Left lung (tissue), 10 donors: ENCODE data around the gene DSCAM. TPM values are rescaled to one million over a fixed set of nuclear protein-coding genes. Genes with fewer than 3 reads are reported as not detected.
A peak's percentile ranks its signal among the peaks of the same experiment; 100 is the strongest.

Experiments
- ATAC-seq: fragments of 200-7000 bp; cut with Tn5 transposase; one replicate; pipeline ENCODE4 v1.9.1; 2020; ENCODE audit warnings: moderate library complexity
- DNase-seq, 4 donors: peaks; one replicate each; pipeline ENCODE4 v3.0.0-alpha.2; 2013 to 2020
- H3K27ac ChIP-seq, 2 donors: fragments of 200-600 bp; sonication (generic) in 1 of 2; one replicate each; pipeline versions ENCODE4 v1.5.0 to v1.8.0; 2020 to 2021
- H3K27me3 ChIP-seq, 2 donors: fragments of 200-600 bp; sonication (generic) in 1 of 2; one replicate each; pipeline versions ENCODE4 v1.5.0 to v1.8.0; 2020 to 2021
- H3K36me3 ChIP-seq, 2 donors: fragments of 200-600 bp; sonication (generic) in 1 of 2; one replicate each; pipeline versions ENCODE4 v1.5.0 to v1.8.0; 2020 to 2021
- H3K4me1 ChIP-seq, 2 donors: fragments of 200-600 bp; one replicate each; pipeline ENCODE4 v1.8.0; 2021
- H3K4me3 ChIP-seq, 2 donors: fragments of 200-600 bp; sonication (generic) in 1 of 2; one replicate each; pipeline versions ENCODE4 v1.5.0 to v1.8.0; 2020 to 2021; ENCODE audit warnings: mild to moderate bottlenecking in 1 of 2
- H3K9me3 ChIP-seq, 2 donors: fragments of 200-600 bp; sonication (generic) in 1 of 2; one replicate each; pipeline versions ENCODE4 v1.5.0 to v1.8.0; 2020 to 2021
- CTCF ChIP-seq, 2 donors: fragments of 200-600 bp; sonication (generic) in 1 of 2; IDR thresholded peaks; one replicate each; pipeline versions ENCODE4 v1.5.0 to v1.8.0; 2021; ENCODE audit warnings: antibody characterized with exemption in 2 of 2
- intact Hi-C, 2 donors: fragments of 100-400 bp; cut with DNase I; formaldehyde crosslinking; loops; one replicate each; pipeline versions ENCODE4 v1.11.2 to v1.14.2; 2022
- polyA plus RNA-seq, 6 donors: library from polyadenylated mRNA; unstranded; fragments of 120-200 nt; gene quantifications; one replicate each; pipeline ENCODE4 v1.2.1, GENCODE V29; 2013; ENCODE audit not compliant: insufficient read length in 6 of 6
- total RNA-seq, 2 donors: library from RNA; stranded (reverse); fragmentation: NEBNext Ultra II Directional; extraction: Animal tissue kit (Norgen Biotek cat#: 25700); gene quantifications; one replicate each; pipeline ENCODE4 v1.2.1, GENCODE V29; 2021
- donor health status: DM: no; HTN: yes; CAD: no.
- donor health status: DM: no; HTN: no; CAD: no.

The DSCAM gene
- total and polyA plus RNA-seq, 8 donors, result 0.03 to 0.24 (median 0.07) TPM; not detected in 1

DNA sequence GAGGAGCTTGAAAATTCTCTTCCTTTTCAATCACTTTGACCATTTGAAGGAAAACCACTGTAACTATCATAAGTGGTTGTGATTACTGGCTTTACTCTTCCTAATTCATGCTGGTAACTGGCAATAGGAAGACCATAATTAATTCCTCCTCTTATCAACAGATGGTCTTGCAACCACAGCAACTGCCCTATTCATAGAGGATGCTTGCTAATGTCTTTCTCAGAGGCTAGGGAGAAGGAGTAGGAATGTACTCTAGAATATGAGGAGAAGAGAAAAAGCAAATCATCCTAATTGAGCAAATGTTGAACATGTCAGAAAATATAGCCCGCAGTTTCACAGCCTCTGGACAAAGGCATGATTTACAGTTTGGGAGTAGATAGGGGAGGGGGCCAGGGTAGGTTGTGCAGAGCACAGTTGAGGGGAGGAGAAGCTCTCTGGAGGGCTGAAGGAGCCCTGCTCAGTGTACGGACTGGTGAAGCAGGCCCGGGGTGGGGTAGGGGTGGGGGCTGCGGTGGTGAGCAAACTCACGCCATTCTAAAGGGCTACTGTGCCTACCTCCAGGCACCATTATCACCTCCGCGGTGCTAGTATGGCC is 786.8 kb downstream of the DSCAM start:
- Histone ChIP-seq H3K9me3 (no peaks in the 10 kb centered on the region), H3K27ac (no peak overlapping the region), H3K36me3 (no peaks in the 10 kb centered on the region), H3K4me1 (no peaks in the 10 kb centered on the region), H3K4me3 (no peak overlapping the region), H3K27me3 (no peaks in the 10 kb centered on the region)
- intact Hi-C loops, result no loop called here
- DNase-seq (no peak), ATAC-seq (no peak)
- TF ChIP-seq CTCF (IDR thresholded peaks at IDR 0.05), result no peak

GRCh38 chr21:40057331-40057730 is 789.6 kb downstream of the DSCAM start:
- no peak for DNase-seq
- no peak for ATAC-seq
- Histone ChIP-seq H3K4me3 (no peak overlapping the region), H3K9me3 (no peaks in the 10 kb centered on the region), H3K4me1 (no peaks in the 10 kb centered on the region), H3K27me3 (no peaks in the 10 kb centered on the region), H3K36me3 (no peaks in the 10 kb centered on the region), H3K27ac (no peak overlapping the region)
- TF ChIP-seq CTCF (IDR thresholded peaks at IDR 0.05), result no peak
- intact Hi-C loops, result no loop called here

- DNase-seq, result no peak
- no peak for TF ChIP-seq CTCF (IDR thresholded peaks at IDR 0.05)
Observed at GRCh38 chr21:40056031-40056430, 790.9 kb downstream of the DSCAM start.

GRCh38 chr21:40054403-40054802 is 792.6 kb downstream of the DSCAM start:
- intact Hi-C loops, result no loop called here
- peak; percentile 89 for ATAC-seq
- H3K27ac ChIP-seq, result peak overlapping the region; percentile 22 to 58
- no peaks in the 10 kb centered on the region for H3K4me1 ChIP-seq
- TF ChIP-seq CTCF (IDR thresholded peaks at IDR 0.05), result no peak
- no peaks in the 10 kb centered on the region for H3K27me3 ChIP-seq
- no peaks in the 10 kb centered on the region for H3K9me3 ChIP-seq
- H3K36me3 ChIP-seq, result no peaks in the 10 kb centered on the region
- no peak overlapping the region for H3K4me3 ChIP-seq
- peak; percentile 54 to 88 (median 78) for DNase-seq

More at GRCh38 chr21:40056031-40056430, 790.9 kb downstream of the DSCAM start:
- intact Hi-C loops, result no loop called here
- no peaks in the 10 kb centered on the region for H3K4me1 ChIP-seq
- no peaks in the 10 kb centered on the region for H3K9me3 ChIP-seq
- H3K4me3 ChIP-seq, result no peak overlapping the region
- no peaks in the 10 kb centered on the region for H3K27me3 ChIP-seq
- ATAC-seq, result no peak
- no peaks in the 10 kb centered on the region for H3K36me3 ChIP-seq
- H3K27ac ChIP-seq, result no peak overlapping the region

DNA sequence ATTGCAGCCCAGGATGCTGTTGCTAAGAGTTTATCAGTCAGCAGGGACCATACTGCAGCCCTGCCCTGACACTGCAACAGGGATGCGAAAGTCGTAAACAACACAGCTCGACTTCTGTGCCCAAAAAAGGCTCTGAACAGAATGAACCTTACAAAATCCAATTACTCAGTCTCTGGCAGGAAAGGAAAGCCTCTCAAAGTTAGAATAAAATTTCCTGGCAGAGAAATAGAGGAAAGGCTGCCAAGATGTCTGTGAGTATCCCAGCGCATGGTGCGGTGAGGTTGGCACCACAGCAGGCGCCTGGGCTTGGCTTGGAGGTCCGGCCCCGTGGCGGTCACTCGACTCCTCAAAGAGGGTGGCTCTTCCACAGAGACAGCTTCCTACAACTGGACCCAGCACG is 794.0 kb downstream of the DSCAM start:
- TF ChIP-seq CTCF (IDR thresholded peaks at IDR 0.05), result no peak
- peak; percentile 62 for ATAC-seq
- Histone ChIP-seq H3K36me3 (no peaks in the 10 kb centered on the region), H3K27me3 (no peaks in the 10 kb centered on the region), H3K27ac (peak overlapping the region in 1 of 2 donors; percentile 14), H3K4me3 (no peak overlapping the region), H3K4me1 (no peaks in the 10 kb centered on the region), H3K9me3 (no peaks in the 10 kb centered on the region)
- peak in 2 of 4 donors; percentile 53 to 76 for DNase-seq
- intact Hi-C loops, result no loop called here
